HG03354 (cell line): ENCODE data around the gene CDKAL1.

ENCODE experiments used
- ATAC-seq: cut with Tn5 transposase; IDR thresholded peaks from one replicate; pipeline ENCODE4 v1.9.1; 2021; ENCODE audit warnings: mild to moderate bottlenecking; ENCODE audit not compliant: unreplicated experiment, poor library complexity, severe bottlenecking

Gene CDKAL1

GRCh38 chr6:20924911-20925543, 390.8 kb downstream of the CDKAL1 start:
- ATAC-seq: no peak

- ATAC-seq: no peak
Measured at GRCh38 chr6:20927130-20927860, 393.0 kb downstream of the CDKAL1 start.

DNA sequence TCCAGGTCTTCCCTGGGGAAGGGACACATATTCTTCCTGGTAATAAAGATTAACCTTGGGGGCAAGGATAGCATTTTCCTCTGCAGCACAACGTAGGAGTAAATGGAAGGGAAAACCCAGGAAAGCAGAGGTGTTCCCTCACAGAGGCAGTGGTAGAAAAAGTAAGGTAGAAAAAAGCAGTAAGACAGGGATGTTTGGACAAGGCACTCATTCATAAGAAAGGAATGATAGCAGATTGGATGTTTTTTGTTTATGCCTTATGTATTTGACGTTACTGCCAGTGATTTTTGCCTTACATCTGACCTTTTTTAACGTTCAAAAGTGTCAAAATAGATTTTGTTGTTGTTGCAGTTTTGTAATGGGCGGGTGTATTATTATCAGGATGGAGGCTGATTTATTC, 395.0 kb downstream of the CDKAL1 start:
- no peak for ATAC-seq

- ATAC-seq: no peak
Measured at GRCh38 chr6:20931093-20931492, 396.8 kb downstream of the CDKAL1 start.

DNA sequence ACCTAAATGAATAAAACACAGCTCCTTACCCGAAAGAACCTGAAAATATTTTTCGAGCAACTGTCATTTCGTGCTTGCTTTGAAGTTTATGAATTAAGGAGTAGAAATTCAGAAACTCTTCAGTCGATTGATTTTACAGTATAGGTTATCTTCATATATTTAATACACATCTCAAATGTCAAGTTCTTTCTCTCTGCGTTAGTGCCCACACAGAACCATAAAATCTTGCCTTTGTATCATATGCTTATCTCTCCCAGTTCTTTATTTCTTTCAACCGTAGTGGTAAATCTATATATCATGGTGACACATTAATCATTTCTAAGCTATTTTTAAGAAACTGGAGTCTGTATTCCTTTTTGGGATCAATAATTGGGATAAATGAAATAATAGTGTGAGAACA, 397.5 kb downstream of the CDKAL1 start:
- ATAC-seq: no peak

DNA sequence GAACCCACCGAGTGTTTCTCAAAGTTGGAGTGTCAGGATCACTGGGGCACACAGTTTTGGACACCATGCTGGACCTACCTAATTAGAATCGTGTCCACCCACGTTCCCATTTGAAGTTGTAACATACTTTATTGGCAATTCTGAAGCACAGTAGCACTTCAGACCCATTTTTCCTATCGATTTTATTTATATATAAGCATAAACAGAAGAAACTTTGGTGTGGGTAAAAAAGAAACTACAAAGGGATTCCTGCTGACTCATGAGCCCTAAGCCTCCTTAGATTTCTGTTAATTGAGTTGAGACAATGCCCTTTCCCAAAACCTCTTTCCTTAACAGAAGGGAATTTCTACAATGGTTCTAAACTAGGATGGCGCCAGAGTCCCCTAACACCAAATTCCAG, 398.0 kb downstream of the CDKAL1 start:
- no peak for ATAC-seq

DNA sequence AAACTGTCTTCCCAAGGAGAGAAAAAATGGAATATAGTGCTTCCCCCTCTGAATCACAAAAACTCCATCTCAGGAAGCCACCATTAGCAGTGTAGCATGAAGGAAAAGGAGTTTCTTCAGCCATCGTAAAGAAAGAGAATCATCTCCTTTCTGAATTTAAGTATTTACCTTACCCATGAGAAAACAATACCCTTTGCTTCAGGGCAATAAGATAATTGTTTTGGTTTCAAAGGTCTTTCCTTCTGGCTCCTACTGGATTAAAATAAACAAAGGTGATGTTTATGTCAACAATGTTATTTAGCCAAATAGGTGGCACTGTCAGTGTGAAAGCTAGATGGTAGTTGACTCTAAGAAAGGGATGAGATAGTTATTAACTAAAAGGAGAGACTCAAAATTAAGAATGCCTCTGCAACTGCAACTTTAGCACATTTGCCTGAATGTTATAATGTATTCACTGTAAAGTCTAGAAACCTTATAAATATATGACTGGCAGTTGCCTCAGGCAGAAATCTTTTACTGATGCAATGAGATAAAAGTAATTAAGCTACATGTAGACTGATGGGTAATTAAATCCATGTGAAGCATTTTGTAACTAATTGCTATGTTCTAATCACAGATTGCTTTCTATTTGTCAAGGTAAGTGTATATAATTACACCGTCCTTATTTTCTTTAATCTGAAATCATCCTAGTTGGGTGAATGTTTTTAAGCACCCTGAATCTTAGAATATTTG, 399.0 kb downstream of the CDKAL1 start:
- no peak for ATAC-seq

GRCh38 chr6:20936949-20937348, 402.7 kb downstream of the CDKAL1 start:
- no peak for ATAC-seq

DNA sequence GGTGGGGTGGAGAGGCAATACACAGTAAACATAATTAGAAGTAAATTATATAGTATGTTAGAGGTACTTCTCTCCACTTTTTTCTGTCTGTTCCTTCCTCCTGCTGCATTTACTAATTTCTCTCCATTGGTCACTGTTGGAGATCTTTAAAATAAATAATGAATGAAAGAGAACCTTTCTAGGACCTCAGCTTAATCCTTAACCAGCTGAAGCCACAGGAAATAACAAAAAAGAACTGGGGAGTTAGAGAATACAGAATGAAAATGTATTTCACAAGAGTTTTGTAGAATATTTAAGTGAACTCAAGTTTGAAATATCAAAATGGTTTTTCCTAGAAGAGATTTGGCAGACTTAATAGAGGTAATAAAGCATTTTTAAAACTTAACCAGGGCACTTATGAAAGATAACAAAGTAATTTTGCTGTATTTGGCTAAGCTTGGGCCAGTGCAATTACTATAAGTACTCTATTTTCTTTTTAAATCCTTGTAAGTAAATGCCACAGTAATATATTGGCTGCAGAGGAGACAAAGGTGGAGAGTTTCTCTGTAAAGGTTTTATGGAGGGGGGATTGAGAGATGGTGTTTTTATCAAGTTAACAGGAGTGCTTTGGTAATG, 405.0 kb downstream of the CDKAL1 start:
- peak; percentile 68 for ATAC-seq

- no peak for ATAC-seq
Measured at GRCh38 chr6:20943040-20943627, 408.9 kb downstream of the CDKAL1 start.

DNA sequence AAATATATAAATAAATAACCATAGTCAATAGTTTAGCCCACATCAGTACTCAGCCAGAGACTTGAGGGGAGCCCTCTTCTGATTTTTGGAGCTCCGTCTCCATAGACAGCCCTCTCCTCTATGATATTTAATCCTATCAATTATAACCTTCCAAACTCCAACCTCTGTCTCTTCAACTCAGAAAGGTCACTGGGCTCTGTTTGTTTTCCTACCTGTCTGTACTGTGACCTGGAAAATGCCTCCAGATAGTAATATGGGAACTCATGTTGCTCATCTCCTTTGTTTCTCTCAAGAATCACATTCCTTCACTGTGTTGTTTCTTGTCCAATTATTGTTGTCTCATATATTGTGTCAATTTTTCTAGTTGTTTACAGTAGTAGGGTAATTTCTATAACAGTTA, 409.7 kb downstream of the CDKAL1 start:
- ATAC-seq: no peak

- ATAC-seq: peak; percentile 83
Measured at GRCh38 chr6:20946022-20946421, 411.8 kb downstream of the CDKAL1 start.

GRCh38 chr6:20946890-20947289, 412.6 kb downstream of the CDKAL1 start:
- no peak for ATAC-seq

DNA sequence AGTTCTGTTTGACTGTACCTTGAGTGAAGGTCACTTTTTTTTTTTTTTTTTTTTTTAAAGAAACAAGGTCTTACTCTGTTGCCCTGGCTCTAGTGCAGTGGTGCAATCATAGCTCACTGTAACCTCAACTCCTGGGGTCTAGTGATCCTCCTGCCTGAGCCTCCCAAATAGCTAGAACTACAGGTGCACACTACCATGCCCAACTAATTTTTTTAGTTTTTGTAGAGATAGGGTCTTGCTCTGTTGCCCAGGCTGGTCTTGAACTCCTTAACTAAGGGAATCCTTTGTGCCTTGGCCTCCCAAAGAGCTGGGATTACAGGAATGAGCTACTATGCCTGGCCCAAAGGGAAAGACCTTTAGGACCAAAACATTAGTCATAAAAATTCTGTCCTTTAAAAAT, 413.7 kb downstream of the CDKAL1 start:
- no peak for ATAC-seq

- ATAC-seq: no peak
Measured at GRCh38 chr6:20948556-20948955, 414.3 kb downstream of the CDKAL1 start.

- no peak for ATAC-seq
Measured at GRCh38 chr6:20949138-20949537, 414.9 kb downstream of the CDKAL1 start.

- ATAC-seq: no peak
Measured at GRCh38 chr6:20952699-20953474, 418.6 kb downstream of the CDKAL1 start.

DNA sequence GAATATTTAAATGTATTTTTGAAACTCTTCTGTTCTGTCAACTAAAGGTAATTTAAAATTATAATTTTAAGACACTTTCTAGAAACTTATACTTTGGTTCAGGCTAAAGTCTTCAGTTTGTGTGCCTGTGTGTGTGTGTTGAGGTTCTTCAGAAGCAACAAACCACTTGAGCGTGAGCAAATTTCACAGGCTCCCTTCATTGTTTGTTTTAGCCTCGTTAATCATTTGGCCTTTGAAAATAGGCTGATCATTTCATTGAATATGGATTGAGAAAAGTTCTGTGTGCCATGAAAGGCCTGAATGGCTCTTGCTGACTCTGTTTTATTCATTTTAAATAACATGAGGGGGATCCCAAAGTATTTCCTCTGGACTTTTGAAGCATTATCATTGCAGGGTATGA, 420.1 kb downstream of the CDKAL1 start:
- ATAC-seq: no peak

DNA sequence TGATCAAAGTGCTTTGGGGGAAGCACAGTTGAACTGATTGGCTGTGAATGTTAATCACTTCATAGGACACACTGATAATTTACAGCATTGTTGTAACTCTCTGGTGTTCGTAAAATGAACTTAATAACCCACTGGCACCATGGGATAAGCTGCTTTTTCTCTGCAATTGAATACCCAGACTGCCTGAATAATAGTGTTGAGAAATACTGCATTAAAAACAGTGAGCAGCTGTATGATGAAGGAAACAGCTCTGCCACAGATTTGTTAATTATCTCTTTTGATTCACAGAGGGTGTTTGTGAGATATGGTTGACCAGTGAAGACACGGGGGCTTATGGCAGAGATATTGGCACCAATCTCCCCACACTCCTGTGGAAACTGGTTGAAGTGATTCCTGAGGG, 420.9 kb downstream of the CDKAL1 start:
- ATAC-seq: no peak
